Nucleus accumbens (tissue), 56 donors: ENCODE measurements around the gene SLC16A8.

Experiments
- DNase-seq, 56 donors: peaks; one replicate each; lab custom pipeline; 2025; lab: John Stamatoyannopoulos, UW

SLC16A8 gene

GRCh38 chr22:38074181-38075104 lies 9.5 kb downstream of the SLC16A8 start:
- peak in 1 of 56 donors; percentile 35 for DNase-seq

DNA sequence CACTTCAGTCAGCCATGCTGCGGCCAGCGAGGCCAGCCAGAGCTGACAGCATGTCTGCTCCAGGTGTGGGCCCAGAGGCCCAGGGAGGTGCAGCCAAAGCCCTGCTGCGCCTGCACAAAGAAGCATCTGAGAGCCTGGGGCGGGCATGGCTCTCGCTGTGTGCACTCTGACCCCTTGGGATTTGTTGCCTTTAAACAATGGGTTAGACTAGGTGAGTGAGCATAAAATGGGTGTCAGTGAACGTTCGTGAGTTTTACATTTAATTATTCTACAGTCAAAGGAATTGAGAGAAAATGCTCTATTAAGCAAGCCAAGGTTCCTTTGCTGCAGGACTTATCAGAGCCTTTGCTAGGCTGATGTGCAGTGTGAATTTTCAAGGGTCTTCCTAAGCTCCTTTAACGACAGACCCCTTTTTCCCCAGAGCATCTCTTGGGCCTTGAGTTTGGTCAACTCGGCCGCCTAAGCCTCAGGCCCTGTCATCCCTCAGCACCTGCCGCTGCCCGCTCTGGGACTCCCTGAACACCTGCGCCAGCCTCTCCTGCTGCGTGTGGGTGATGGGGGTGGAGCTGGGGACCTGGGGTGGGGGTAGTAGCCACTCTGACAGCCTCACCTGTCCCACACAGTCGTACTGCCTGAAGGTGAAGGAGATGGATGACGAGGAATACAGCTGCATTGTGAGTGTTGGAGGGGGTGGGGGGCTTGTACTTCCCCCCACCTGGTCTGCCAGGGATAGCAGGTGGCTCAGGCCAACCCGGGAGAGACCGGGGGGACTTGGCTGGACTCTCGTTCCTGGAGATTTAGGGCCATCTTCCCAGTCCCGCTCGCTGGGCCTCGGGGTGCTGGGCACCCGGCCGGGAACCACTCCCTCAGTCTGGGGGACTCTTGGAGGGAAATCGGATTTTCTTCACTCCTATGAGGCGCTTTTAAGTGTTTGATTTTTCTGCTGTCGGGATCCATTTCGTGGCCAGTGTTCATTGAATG lies 10.5 kb downstream of the SLC16A8 start:
- no peak for DNase-seq

- no peak for DNase-seq
Observed at GRCh38 chr22:38072322-38073149, 11.4 kb downstream of the SLC16A8 start.

- no peak for DNase-seq
Observed at GRCh38 chr22:38071421-38072321, 12.3 kb downstream of the SLC16A8 start.

- no peak for DNase-seq
Observed at GRCh38 chr22:38070250-38070921, 13.6 kb downstream of the SLC16A8 start.

GRCh38 chr22:38069372-38070249 lies 14.4 kb downstream of the SLC16A8 start:
- DNase-seq: peak in 53 of 56 donors; percentile 22 to 84 (median 72)

DNA sequence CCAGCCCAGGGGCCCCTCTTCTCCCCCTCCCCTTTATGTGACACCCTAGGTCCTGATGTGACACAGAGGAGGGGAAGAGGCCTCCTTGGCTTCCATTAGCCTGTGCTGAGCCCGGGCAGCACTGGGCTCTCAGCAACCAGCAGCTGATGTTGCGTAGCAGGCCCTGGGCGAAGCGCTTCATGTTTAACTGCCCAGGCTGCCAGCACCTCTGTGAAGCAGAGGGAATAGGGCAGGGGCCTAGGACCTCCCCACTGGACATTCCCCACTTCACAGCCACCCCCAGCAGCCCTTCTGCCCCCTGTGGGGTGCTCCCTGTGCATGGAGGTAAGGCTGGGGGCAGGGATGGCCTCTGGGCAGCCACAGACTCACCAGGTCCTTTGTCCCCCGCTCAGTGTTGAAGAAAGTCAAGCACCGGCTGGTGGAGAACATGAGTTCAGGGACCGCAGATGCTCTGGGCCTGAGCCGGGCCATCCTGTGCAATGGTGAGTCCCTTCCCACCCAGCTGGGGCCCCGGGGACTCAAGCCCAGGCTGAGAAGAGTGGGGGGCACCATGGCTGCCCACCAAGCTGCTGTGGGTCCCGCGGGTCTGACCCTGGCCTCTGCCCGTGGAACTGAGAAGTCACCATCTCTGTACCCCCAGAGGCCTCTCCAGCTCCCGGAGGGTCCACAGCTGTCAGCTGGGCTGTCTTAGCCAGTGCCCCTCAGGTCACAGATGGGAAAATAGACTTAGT lies 15.2 kb downstream of the SLC16A8 start:
- no peak for DNase-seq

GRCh38 chr22:38067761-38068360 lies 16.1 kb downstream of the SLC16A8 start:
- DNase-seq: no peak

DNA sequence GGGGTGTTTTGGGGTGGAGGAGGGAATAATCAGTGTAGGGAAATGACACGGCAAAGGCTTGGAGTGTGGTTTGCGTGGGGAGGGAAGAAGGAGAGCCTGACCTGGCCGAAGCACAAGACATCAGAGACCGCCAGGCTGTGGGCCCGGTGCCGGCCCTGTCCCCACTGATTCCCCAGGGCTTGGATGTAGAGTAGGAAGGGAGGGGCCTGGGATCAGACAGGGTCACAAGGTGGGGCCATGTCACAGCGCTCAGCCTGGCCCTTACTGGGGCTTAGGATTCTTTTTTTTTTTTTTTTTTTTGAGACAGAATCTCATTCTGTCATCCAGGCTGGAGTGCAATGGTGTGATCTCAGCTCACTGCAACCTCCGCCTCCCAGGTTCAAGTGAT lies 17.0 kb downstream of the SLC16A8 start:
- no peak for DNase-seq

DNA sequence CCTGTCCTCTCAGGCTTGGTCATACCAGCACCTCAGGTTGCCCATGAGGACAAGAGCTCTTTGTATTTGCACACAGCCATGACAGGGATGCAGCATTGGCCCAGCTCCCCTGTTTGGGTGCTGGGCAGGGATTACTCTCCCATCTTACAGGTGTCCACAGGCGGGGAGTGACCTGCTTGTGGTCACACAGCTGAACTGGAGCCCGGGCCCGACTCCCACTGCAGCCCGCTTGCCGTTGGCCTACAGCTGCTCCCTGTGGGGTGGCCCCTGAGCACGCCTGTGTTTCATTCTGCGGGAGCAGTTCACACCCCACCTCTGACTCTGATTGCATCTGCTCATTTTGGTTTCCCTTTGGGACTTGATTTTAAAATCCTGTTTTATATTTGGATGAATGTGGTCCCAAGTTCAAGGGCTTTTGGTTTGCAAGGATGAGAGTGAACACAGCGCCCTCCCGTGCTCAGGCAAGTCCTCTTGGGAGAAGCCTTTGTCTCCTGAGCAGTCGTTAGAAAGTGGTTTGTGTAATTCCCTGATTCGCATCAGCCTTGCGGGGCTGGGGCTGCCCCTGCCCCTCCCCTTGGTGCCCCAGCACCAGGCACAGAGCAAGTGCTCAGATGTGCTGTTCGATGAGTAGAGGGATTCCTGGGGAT lies 17.5 kb downstream of the SLC16A8 start:
- DNase-seq: no peak

DNA sequence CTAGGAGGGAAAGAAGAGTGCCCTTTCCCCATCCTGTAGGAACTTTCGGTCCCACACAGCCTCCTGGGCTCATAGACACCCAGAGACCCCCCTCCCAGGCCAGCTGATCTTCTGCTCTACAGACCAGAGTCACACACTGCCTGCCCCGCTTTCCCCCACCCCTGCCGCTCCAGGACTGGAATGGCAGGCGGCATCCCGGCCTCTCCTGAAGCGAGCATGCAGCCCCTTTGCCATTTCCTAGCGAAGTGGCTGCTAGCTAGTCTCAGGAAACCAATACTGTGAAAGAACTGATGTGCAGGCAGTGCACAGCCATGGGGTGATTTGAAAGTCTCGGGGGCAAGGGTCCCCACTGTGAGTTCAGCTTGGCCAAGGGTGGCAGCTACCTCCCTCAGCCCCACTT lies 18.4 kb downstream of the SLC16A8 start:
- no peak for DNase-seq

DNA sequence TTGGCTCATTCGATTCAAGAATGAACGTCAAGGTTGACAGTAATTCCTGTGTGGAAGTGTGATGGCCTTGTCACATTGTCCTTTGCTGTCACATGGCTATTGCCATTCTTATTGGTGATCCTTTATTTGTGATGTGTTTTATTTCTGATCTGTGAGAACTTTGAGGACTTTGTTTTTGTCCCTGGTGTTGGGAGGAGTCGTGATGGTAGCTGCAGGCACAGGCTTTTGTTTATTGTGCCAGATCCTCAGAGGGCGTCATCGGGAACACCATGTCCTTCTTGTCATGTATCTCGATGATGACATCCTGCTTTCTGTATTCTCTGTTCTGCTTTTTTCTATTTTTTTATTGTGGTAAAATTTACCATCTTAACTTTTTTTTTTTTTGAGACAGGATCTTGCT lies 21.2 kb downstream of the SLC16A8 start:
- peak in 32 of 56 donors; percentile 8 to 77 (median 46) for DNase-seq

DNA sequence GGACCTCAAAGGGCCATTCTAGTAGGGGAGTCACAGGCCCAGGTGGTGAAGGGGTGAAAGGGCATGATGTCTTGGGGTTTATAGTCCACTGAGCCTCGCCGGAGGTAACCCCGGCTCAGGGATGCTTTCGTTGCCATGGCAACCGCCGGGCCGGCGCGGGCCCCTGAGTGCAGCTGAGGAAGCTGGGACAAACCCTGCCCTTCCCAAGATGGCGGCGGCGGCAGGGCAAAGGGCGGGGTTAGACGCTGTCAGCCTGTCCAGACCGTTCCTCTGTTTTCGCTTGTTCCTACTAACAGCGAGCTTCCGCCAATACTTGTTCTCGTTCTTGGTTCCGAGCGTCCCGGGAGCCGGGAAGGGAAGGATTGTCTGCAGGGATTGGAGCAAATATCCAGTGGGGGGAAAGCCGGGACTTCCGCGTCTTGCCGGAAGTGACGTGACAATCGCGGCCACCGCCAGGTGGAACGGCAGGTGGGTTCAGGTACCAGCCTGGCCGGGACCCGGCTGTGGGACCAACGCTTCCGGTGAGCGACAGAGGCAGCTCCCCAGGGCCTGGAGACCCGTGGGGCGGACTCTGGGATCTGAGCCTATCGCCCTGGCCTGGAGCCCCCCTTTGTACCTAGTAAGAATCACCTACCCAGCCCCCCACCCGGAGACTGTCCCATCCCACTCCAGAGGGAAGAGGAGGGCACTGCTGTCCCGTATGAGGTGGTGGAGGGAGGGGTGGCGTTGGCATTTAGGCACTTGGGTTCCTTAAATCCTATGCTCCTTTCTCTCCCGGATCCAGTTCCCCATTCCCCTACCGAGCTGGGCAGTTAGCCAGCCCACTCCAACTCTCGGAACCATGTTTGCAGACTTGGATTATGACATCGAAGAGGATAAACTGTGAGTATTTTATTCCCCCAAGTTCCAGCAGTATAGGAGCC lies 26.8 kb downstream of the SLC16A8 start, which contains the start of gene PICK1:
Gene PICK1, plus strand, starts transcription at position 436 of the 923 bp plus-strand sequence. Its CDS starts 406 bp downstream, at position 842.
- DNase-seq: peak; percentile 67 to 98 (median 91)
